ENCODE data around the gene SPATA45. TPM values are rescaled to one million over a fixed set of nuclear protein-coding genes. Genes with fewer than 3 reads are reported as not detected.

Gene SPATA45
- total and polyA plus RNA-seq, 2 of the 13 experiments (the other 11 are each of a cell fraction or from before 2014, with no cell fraction given), result 0.17 to 0.64 TPM

DNA sequence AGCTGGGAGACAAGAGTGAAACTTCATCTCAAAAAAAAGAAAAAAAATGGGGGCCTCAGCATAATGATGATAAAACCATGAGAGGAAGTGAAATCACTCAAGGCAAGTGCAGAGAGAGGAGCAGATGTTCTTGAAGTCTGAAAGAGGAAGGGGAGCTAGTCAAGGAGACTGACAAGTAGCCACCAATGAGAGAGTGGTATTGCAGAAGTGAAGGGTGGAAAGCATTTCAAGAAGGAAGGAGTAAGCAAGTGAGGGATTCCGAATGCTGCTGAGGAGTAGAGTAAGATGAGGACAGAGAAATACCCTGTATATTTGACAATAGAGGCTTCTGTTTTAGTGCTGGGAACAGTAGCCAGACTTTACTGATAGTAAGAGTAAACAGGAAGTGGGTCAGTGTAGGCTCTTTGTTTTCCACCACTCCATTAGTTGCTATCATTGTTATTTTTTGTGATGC lies 52.9 kb downstream of the SPATA45 start (continued):
- TF ChIP-seq, protein P1, sequence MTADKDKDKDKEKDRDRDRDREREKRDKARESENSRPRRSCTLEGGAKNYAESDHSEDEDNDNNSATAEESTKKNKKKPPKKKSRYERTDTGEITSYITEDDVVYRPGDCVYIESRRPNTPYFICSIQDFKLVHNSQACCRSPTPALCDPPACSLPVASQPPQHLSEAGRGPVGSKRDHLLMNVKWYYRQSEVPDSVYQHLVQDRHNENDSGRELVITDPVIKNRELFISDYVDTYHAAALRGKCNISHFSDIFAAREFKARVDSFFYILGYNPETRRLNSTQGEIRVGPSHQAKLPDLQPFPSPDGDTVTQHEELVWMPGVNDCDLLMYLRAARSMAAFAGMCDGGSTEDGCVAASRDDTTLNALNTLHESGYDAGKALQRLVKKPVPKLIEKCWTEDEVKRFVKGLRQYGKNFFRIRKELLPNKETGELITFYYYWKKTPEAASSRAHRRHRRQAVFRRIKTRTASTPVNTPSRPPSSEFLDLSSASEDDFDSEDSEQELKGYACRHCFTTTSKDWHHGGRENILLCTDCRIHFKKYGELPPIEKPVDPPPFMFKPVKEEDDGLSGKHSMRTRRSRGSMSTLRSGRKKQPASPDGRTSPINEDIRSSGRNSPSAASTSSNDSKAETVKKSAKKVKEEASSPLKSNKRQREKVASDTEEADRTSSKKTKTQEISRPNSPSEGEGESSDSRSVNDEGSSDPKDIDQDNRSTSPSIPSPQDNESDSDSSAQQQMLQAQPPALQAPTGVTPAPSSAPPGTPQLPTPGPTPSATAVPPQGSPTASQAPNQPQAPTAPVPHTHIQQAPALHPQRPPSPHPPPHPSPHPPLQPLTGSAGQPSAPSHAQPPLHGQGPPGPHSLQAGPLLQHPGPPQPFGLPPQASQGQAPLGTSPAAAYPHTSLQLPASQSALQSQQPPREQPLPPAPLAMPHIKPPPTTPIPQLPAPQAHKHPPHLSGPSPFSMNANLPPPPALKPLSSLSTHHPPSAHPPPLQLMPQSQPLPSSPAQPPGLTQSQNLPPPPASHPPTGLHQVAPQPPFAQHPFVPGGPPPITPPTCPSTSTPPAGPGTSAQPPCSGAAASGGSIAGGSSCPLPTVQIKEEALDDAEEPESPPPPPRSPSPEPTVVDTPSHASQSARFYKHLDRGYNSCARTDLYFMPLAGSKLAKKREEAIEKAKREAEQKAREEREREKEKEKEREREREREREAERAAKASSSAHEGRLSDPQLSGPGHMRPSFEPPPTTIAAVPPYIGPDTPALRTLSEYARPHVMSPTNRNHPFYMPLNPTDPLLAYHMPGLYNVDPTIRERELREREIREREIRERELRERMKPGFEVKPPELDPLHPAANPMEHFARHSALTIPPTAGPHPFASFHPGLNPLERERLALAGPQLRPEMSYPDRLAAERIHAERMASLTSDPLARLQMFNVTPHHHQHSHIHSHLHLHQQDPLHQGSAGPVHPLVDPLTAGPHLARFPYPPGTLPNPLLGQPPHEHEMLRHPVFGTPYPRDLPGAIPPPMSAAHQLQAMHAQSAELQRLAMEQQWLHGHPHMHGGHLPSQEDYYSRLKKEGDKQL (CRISPR knock-in tag; IDR thresholded peaks at IDR 0.05; ENCODE audit: low read depth), result no peak
- no peak for TF ChIP-seq SIX1 (CRISPR knock-in tag; IDR thresholded peaks at IDR 0.05; ENCODE audit: borderline replicate concordance)
- TF ChIP-seq TCF12 (IDR thresholded peaks at IDR 0.05), result no peak
- no peak for TF ChIP-seq TCF12 (CRISPR knock-in tag; IDR thresholded peaks at IDR 0.05)
- no peak for TF ChIP-seq SMARCE1 (IDR thresholded peaks at IDR 0.05; ENCODE audit: borderline replicate concordance)
- TF ChIP-seq GABPA (IDR thresholded peaks at IDR 0.05; ENCODE audit: low read depth, low read length), result no peak
- peak; percentile 49; the same call in 1 of the 2 replicates for TF ChIP-seq GABPA (CRISPR knock-in tag; IDR thresholded peaks at IDR 0.05; ENCODE audit: low read depth)
- no peak for TF ChIP-seq STAT5B (CRISPR knock-in tag; IDR thresholded peaks at IDR 0.05)
- peak; percentile 35; the same call in 1 of the 2 replicates for TF ChIP-seq HMG20A (CRISPR knock-in tag; IDR thresholded peaks at IDR 0.05; ENCODE audit: borderline replicate concordance)
- TF ChIP-seq, protein P2, sequence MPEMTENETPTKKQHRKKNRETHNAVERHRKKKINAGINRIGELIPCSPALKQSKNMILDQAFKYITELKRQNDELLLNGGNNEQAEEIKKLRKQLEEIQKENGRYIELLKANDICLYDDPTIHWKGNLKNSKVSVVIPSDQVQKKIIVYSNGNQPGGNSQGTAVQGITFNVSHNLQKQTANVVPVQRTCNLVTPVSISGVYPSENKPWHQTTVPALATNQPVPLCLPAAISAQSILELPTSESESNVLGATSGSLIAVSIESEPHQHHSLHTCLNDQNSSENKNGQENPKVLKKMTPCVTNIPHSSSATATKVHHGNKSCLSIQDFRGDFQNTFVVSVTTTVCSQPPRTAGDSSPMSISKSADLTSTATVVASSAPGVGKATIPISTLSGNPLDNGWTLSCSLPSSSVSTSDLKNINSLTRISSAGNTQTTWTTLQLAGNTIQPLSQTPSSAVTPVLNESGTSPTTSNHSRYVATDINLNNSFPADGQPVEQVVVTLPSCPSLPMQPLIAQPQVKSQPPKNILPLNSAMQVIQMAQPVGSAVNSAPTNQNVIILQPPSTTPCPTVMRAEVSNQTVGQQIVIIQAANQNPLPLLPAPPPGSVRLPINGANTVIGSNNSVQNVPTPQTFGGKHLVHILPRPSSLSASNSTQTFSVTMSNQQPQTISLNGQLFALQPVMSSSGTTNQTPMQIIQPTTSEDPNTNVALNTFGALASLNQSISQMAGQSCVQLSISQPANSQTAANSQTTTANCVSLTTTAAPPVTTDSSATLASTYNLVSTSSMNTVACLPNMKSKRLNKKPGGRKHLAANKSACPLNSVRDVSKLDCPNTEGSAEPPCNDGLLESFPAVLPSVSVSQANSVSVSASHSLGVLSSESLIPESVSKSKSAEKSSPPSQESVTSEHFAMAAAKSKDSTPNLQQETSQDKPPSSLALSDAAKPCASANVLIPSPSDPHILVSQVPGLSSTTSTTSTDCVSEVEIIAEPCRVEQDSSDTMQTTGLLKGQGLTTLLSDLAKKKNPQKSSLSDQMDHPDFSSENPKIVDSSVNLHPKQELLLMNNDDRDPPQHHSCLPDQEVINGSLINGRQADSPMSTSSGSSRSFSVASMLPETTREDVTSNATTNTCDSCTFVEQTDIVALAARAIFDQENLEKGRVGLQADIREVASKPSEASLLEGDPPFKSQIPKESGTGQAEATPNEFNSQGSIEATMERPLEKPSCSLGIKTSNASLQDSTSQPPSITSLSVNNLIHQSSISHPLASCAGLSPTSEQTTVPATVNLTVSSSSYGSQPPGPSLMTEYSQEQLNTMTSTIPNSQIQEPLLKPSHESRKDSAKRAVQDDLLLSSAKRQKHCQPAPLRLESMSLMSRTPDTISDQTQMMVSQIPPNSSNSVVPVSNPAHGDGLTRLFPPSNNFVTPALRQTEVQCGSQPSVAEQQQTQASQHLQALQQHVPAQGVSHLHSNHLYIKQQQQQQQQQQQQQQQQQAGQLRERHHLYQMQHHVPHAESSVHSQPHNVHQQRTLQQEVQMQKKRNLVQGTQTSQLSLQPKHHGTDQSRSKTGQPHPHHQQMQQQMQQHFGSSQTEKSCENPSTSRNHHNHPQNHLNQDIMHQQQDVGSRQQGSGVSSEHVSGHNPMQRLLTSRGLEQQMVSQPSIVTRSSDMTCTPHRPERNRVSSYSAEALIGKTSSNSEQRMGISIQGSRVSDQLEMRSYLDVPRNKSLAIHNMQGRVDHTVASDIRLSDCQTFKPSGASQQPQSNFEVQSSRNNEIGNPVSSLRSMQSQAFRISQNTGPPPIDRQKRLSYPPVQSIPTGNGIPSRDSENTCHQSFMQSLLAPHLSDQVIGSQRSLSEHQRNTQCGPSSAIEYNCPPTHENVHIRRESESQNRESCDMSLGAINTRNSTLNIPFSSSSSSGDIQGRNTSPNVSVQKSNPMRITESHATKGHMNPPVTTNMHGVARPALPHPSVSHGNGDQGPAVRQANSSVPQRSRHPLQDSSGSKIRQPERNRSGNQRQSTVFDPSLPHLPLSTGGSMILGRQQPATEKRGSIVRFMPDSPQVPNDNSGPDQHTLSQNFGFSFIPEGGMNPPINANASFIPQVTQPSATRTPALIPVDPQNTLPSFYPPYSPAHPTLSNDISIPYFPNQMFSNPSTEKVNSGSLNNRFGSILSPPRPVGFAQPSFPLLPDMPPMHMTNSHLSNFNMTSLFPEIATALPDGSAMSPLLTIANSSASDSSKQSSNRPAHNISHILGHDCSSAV (CRISPR knock-in tag; IDR thresholded peaks at IDR 0.05; ENCODE audit: borderline replicate concordance), result no peak
- TF ChIP-seq PHF5A (CRISPR knock-in tag; IDR thresholded peaks at IDR 0.05; ENCODE audit: low read depth, unreplicated experiment), result no peak
- no peak for TF ChIP-seq HDAC2 (CRISPR knock-in tag; IDR thresholded peaks at IDR 0.05)
- no peak for TF ChIP-seq ZNF773 (CRISPR knock-in tag; IDR thresholded peaks at IDR 0.05; ENCODE audit: borderline replicate concordance)
- no peak for TF ChIP-seq ZNF883 (CRISPR knock-in tag; IDR thresholded peaks at IDR 0.05; ENCODE audit: not compliant biosample characterization)
- TF ChIP-seq MED13 (CRISPR knock-in tag; IDR thresholded peaks at IDR 0.05), result no peak
- TF ChIP-seq NFE2L2 (IDR thresholded peaks at IDR 0.05; ENCODE audit: low read length), result no peak
- no peak for TF ChIP-seq ZNF563 (CRISPR knock-in tag; IDR thresholded peaks at IDR 0.05)
- no peak for TF ChIP-seq NFE2 (CRISPR knock-in tag; IDR thresholded peaks at IDR 0.05)
- TF ChIP-seq KLF16 (CRISPR knock-in tag; IDR thresholded peaks at IDR 0.05), result no peak
- no peak for TF ChIP-seq CC2D1A (CRISPR knock-in tag; IDR thresholded peaks at IDR 0.05)

Measured in HepG2 (cell line).